Measurements from ENCODE around the gene MDN1. TPM values are rescaled to one million over a fixed set of nuclear protein-coding genes. Genes with fewer than 3 reads are reported as not detected.

The MDN1 gene
- total RNA-seq (10 to 100 TPM; 15.6 to 20.2 (median 17.0) TPM), polyA plus RNA-seq (10 to 100 TPM; 23.1 to 27.5 TPM)

DNA sequence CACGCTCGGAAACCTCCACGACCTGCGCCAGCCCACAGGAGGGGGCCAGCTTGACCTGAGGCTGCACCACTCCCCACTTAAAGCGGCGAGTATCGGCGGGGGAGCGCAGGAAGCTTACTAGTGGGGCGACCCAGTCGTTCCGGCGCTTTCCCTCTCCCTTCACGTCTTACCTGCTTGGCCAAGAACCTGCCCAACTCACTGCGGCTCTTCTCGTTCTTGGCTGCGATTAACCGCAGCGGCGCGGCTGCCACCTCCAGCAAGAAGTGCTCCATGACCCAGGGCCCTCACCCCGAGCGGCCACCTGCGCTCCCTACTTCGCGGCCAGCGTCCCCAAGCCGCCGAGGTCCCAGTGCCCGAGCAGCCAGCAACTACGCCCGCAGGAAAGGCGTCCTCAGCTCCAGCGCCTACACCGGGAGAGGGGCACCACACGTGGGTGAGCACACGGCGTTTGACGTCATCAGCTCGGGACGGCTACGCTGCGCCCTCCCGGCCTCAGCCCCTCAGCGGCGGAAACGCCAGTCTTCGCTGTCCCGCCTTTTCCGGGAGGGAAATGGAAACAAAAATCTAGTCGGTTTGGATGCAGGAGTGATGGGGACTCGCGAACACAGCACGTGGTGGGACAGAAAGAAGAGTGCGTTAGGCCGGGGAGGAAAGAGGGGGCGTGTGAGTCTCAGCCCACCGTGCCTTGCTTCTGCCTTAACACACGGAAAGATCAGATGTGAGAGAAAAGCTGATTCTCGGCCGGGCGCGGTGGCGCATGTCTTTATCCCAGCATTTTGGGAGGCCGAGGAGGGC, at the start of gene MDN1:
MDN1 (minus strand) TSS at position 459 of the 795 bp plus-strand sequence; CDS start at position 272, 187 bp downstream.
- Histone ChIP-seq H3K4me1 (peaks cover 0 to 4% (median 0%) of the 10 kb centered on the region in 3 donors), H3K36me3 (no peaks in the 10 kb centered on the region), H3K4me3 (peak within 1 kb of the TSS; percentile 42 to 89 (median 78)), H3K27me3 (no peaks in the 10 kb centered on the region), H3K27ac (peak within 1 kb of the TSS; percentile 72 to 91 (median 86)), H3K9me3 (no peaks in the 10 kb centered on the region)
- FAIRE-seq (peak; percentile 61), ATAC-seq (peak; percentile 98 to 100 (median 100)), DNase-seq (peak; percentile 88 to 93 (median 90))
- WGBS, 2 donors, result 0% methylated on average over 64 to 65 of the region's 65 CpGs
- TF ChIP-seq CTCF (IDR thresholded peaks at IDR 0.05), result no peak
- intact Hi-C loops (cut with DNase I), result no loop called here

GRCh38 chr6:89866024-89866678, 46.6 kb upstream of the MDN1 start:
- ATAC-seq, result no peak
- no peak overlapping the region for H3K27ac ChIP-seq
- WGBS, 2 donors, result 97 to 98% methylated on average over 6 of the region's 6 CpGs
- no peak for TF ChIP-seq CTCF (IDR thresholded peaks at IDR 0.05)
- FAIRE-seq, result no peak
- intact Hi-C loops (cut with DNase I), result no loop called here
- no peak for DNase-seq
- peaks cover 0 to 15% (median 11%) of the 10 kb centered on the region in 3 donors for H3K36me3 ChIP-seq
- no peak overlapping the region for H3K4me3 ChIP-seq
- no peaks in the 10 kb centered on the region for H3K9me3 ChIP-seq
- H3K27me3 ChIP-seq, result no peaks in the 10 kb centered on the region
- H3K4me1 ChIP-seq, result no peaks in the 10 kb centered on the region

DNA sequence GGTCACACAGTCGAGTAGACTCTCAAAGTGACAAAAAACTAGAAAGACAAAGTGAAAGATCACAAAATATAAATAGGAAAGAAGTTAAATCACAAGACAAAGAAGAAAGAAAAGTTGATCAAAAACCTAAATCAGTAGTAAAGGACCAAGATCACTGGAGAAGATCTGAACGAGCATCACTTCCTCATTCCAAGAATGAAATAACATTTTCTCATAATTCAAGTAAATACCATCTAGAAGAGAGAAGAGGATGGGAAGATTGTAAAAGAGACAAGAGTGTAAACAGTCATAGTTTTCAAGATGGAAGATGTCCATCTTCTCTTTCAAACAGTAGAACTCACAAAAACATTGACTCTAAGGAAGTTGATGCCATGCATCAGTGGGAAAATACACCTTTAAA, 43.1 kb upstream of the MDN1 start:
- Histone ChIP-seq H3K4me3 (no peak overlapping the region), H3K27ac (no peak overlapping the region), H3K4me1 (no peaks in the 10 kb centered on the region), H3K36me3 (peaks cover 0 to 37% (median 7%) of the 10 kb centered on the region in 3 donors), H3K9me3 (no peaks in the 10 kb centered on the region), H3K27me3 (no peaks in the 10 kb centered on the region)
- DNase-seq (no peak), FAIRE-seq (no peak), ATAC-seq (no peak)
- 93 to 97% methylated on average over 2 of the region's 2 CpGs for WGBS, 2 donors
- intact Hi-C loops (cut with DNase I), result no loop called here
- TF ChIP-seq CTCF (IDR thresholded peaks at IDR 0.05), result no peak

DNA sequence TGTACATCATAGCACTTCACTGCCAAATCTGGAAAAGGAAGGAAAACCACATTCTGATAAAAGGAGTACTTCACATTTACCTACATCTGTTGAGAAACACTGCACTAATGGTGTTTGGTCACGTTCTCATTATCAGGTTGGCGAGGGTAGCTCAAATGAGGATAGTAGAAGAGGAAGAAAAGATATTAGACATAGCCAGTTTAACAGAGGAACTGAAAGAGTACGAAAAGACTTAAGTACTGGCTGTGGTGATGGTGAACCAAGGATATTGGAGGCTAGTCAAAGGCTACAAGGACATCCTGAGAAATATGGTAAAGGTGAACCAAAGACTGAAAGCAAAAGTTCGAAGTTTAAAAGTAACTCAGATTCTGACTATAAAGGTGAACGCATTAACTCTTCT, 42.7 kb upstream of the MDN1 start:
- no peak for DNase-seq
- Histone ChIP-seq H3K4me1 (no peaks in the 10 kb centered on the region), H3K9me3 (no peaks in the 10 kb centered on the region), H3K27ac (no peak overlapping the region), H3K36me3 (peaks cover 0 to 37% (median 7%) of the 10 kb centered on the region in 3 donors), H3K4me3 (no peak overlapping the region), H3K27me3 (no peaks in the 10 kb centered on the region)
- WGBS, 2 donors, result 93 to 96% methylated on average over 5 of the region's 5 CpGs
- ATAC-seq, result no peak
- intact Hi-C loops (cut with DNase I), result no loop called here
- no peak for FAIRE-seq
- TF ChIP-seq CTCF (IDR thresholded peaks at IDR 0.05), result no peak
